CMK (cell line): ENCODE measurements around the gene LMCD1.

Experiments
- DNase-seq: peaks from one replicate; pipeline ENCODE4 v3.0.0-alpha.2; 2010; ENCODE audit warnings: low read depth

Gene LMCD1

GRCh38 chr3:8501371-8502131 is at the start of gene LMCD1:
TSS of gene LMCD1 (plus strand) at chr3:8501823. CDS start at chr3:8501939, 116 bp downstream.
- peak; percentile 70 for DNase-seq

- no peak for DNase-seq
Measured at GRCh38 chr3:8452112-8452511, 49.5 kb upstream of the LMCD1 start.

GRCh38 chr3:8453153-8453552 is 48.5 kb upstream of the LMCD1 start:
- no peak for DNase-seq

GRCh38 chr3:8455526-8456411 is 45.9 kb upstream of the LMCD1 start:
- no peak for DNase-seq

GRCh38 chr3:8456412-8456811 is 45.2 kb upstream of the LMCD1 start:
- DNase-seq: no peak

- no peak for DNase-seq
Measured at GRCh38 chr3:8457039-8457438, 44.6 kb upstream of the LMCD1 start.

GRCh38 chr3:8458238-8458661 is 43.4 kb upstream of the LMCD1 start:
- DNase-seq: no peak

- no peak for DNase-seq
Measured at GRCh38 chr3:8458711-8459110, 42.9 kb upstream of the LMCD1 start.

GRCh38 chr3:8460050-8460708 is 41.4 kb upstream of the LMCD1 start:
- DNase-seq: no peak

GRCh38 chr3:8460815-8461456 is 40.7 kb upstream of the LMCD1 start:
- DNase-seq: no peak

- DNase-seq: no peak
Measured at GRCh38 chr3:8464668-8465067, 37.0 kb upstream of the LMCD1 start.

GRCh38 chr3:8466526-8466925 is 35.1 kb upstream of the LMCD1 start:
- DNase-seq: no peak

- DNase-seq: no peak
Measured at GRCh38 chr3:8470801-8471200, 30.8 kb upstream of the LMCD1 start.

- DNase-seq: no peak
Measured at GRCh38 chr3:8472549-8472948, 29.1 kb upstream of the LMCD1 start.

- no peak for DNase-seq
Measured at GRCh38 chr3:8473029-8473428, 28.6 kb upstream of the LMCD1 start.

GRCh38 chr3:8473990-8474389 is 27.6 kb upstream of the LMCD1 start:
- DNase-seq: no peak

- DNase-seq: no peak
Measured at GRCh38 chr3:8474991-8475390, 26.6 kb upstream of the LMCD1 start.

- no peak for DNase-seq
Measured at GRCh38 chr3:8480699-8481098, 20.9 kb upstream of the LMCD1 start.

GRCh38 chr3:8481380-8481779 is 20.2 kb upstream of the LMCD1 start:
- no peak for DNase-seq

GRCh38 chr3:8482263-8482662 is 19.4 kb upstream of the LMCD1 start:
- DNase-seq: no peak

GRCh38 chr3:8482960-8483665 is 18.5 kb upstream of the LMCD1 start:
- no peak for DNase-seq
